ENCODE data around the gene ZMAT5.
A peak's percentile ranks its signal among the peaks of the same experiment; 100 is the strongest.
"Not testable (repeated sequence)": the region's sequence is repeated elsewhere in the genome, so short reads cannot be mapped to it uniquely, and the experiment has no call there.

The ZMAT5 gene

DNA sequence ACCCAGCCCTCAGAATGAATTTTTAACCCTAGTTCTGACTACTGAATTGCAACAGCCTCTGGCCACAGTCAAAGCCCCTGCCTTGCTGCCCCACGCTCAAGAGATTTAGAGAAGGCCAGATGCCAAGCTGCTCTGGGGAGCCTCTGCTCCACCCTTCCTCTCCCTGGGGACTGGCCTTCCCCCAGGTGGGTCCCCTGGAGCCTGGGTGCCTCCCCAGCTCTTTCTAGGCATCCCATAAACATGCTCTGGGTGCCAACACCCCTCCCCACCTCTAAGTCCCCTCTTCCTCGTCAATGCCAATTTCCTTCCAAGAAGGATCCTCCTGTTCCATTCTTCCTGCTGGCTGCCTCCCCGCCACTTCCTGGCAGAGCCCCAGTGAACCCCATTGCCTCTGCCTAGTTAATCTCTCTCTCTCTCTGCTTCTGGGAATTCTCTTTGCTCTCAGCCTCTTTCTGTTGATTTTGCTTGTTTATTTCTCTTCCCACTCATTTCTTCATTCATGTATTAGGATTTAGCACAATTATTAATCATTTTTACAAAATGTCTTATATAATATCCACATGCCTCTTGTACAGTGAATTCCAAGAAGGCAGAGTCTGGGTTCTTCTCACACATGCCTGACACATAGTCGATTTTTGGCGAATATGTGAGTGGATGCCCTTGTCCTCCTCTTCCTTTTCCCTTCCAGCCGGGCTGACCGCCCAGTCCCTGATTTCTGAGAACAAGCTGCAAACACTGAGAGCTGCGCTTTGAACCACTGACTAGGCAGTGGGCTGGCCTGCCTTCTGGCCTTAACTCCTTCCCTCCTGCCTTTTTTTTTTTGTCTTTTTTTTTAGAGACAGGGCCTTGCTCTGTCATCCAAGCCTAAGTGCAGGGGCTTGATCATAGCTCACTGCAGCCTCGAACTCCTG lies 17.9 kb upstream of the ZMAT5 start:
- DNase-seq = no peak

DNA sequence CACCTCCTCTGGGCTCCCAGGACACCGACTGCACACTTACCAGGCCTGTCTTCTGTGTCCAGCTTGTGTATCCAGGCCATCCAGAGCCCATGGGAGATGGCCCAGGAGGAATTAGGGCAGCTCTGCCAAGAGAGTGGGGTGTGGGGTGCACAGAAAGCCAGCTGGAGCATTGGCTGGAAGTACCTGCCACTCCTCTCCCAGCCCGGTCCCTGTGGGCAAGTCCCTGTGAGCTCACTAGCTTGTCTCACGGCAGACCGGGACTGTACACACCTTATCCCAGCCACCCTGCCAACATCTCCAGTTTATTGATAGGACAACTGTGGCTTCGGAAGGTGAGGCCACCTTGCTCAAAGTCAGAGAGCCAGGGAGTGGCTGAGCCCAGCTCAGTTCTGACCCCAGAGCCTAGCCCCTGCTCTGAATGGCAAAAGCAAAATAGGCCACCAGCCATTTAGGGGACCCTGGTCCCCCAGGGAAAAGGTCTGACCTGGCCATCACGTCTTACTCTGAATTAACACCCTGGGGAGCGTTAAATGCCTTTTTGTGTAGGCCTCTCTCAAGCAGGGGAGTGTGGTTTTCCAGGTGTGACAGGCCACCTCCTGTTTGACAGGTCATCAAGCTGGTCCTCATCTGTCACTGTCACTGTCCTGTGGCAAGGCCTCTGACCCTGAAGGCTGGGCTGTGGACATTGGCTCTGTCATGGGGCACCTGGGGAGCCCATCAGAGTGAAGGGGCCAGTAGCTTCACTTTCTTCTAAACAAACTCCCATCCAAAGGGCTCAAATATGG lies 15.4 kb upstream of the ZMAT5 start:
- DNase-seq = no peak

DNA sequence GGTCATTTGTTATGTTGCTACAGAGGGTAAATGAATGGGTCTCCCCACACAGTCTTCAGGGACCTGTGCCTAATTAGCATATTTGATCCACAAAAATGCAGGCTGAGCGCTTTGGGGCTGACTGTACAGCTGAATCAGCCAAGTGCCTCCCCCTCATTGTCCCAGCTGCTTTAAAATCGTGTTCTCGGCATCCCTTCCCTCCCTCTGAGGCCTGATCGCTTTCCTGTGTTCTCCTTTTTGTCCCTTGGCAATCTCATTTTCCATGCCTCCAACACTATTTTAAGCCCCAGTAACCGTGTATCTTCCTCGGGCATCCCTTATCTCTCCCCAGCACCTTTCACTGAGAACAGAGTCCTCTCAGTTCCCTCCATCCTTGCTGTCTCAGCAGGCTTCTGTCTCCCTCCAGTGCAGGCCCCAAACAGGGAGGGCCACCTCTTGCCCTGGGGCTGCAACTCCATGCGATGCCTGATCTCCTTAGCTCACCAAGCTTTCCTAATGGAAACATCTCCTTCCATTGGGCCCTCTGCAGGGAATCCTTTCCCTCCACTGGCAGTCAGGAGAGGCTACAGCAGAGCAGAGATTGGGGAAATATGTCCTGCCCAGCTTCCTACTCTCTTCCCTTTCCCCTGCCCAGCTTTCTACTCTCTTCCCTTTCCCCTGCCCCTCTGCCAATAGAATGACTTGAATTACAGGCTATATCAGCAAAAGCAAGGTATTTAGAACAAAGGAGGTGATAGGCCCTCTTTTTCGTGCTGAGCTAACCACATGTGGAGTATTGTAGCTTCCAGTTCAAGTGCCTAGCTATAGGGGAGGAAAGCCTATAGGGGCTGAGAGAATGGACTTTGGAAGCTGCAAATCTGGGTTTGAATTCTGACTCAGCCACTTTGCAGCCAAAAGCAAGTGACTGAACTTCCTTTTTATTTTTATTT lies 14.2 kb upstream of the ZMAT5 start:
- peak; percentile 52 for DNase-seq

DNA sequence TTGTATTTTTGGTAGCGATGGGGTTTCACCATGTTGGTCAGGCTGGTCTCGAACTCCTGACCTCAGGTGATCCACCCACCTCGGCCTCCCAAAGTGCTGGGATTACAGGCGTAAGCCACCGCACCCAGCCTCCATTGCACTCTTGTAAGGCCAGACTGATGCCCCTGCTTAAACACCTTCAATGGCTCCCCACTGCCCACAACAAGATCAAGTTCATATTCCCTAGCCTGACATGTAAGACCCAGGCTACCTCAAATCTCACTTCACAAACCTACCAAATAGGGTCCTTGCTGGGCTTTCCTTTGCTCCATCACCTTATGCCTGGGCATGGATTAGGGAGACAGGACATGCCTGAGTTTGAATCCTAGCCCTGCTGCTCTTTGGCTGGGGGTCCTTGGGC lies 13.4 kb upstream of the ZMAT5 start:
- no peak for DNase-seq

DNA sequence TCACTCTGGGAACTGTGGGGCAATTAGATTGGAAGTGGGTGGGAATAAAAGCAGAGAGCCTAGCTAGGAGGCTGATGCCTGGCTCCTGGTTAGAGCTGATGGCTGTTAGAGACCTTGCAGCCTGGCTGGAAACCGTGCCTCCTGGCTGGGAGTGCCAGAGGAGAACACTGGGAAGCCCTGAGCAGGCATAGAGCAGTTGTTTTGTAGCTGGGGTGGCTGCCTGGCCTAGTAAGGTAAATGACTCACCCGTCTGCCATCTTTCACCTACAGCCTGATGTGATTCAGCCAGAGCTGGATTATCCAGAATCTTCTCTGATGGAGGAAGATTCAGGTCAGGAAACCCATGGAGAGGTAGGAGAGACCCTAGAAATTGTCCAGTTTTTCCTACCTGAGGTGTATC lies 6.4 kb upstream of the ZMAT5 start:
- no peak for DNase-seq

DNA sequence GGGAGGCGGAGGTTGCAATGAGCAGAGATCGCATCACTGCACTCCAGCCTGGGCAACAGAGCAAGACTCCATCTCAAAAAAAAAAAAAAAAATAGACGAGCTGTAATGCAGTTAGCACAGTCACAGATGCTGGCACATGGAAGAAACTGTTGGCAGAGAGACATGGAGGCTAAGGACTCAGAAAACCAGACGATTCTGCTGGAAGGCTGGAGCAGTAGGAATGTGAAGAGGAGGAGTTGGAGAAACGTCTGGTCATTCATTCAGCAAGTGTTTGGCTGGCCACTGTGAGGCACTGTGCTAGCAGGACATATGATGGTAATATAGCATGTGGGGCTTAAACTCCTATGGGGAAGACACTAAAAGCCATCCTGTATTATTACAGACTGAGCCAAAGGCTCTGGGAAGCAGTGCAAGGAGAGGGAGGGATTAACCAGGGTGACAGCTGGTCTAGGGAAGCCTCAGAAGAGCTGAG lies 5.4 kb upstream of the ZMAT5 start:
- DNase-seq = no peak

DNA sequence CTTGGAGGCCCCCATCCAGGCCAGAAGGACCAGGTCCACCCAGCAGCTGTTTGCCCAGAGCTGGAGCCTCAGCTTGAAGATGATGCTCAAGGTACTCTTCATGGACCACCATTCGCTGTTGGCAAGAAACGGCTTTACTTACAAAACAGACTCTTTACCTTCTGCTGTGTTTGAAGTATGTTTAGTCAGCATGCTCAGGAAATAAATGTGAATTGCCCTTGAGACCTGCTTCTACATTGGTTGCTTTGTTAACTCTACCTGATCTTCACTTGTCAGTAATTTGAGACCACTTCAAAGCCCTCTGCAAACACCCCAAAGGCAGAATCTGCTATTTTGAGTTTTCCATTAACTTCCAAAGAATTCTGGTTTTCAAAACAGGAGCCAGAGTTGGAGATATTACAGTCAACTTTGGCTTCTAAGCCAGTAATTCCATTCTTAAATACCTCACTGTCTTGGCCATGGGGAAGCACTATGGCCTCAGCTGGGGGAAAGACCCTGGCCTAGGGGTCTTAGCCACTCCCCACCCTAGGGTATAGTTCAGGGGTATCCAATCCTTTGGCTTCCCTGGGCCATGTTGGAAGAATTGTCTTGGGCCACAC lies 3.0 kb upstream of the ZMAT5 start:
- no peak for DNase-seq

DNA sequence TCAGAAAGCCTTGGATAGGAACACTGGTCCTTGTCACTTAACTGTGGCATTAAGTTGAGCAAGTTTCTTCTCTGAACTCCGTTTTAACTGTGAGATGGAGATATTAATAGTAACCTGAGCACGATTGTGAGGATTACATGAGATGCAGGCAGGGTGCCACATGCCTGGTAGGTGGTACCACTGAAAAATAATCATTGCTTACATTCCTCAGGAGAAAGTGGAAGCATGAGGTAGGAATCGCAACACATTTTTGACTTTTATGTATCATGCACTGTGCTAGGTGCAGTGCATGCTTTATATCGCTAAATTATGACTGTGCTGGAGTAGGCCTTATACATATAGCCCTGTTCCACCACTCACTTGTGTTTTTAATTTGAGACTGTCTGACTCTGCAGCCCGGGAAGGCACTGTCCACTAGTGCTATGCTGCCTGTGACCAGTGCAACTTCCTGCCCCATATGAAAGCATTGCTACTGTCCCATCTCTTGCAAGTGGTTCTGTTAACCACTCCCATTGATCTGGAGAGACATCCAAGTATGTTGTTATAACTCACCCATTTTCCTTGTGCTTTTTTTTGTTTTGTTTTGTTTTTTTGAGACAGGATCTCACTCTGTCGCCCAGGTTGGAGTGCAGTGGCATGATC lies 1.4 kb upstream of the ZMAT5 start:
- no peak for DNase-seq

DNA sequence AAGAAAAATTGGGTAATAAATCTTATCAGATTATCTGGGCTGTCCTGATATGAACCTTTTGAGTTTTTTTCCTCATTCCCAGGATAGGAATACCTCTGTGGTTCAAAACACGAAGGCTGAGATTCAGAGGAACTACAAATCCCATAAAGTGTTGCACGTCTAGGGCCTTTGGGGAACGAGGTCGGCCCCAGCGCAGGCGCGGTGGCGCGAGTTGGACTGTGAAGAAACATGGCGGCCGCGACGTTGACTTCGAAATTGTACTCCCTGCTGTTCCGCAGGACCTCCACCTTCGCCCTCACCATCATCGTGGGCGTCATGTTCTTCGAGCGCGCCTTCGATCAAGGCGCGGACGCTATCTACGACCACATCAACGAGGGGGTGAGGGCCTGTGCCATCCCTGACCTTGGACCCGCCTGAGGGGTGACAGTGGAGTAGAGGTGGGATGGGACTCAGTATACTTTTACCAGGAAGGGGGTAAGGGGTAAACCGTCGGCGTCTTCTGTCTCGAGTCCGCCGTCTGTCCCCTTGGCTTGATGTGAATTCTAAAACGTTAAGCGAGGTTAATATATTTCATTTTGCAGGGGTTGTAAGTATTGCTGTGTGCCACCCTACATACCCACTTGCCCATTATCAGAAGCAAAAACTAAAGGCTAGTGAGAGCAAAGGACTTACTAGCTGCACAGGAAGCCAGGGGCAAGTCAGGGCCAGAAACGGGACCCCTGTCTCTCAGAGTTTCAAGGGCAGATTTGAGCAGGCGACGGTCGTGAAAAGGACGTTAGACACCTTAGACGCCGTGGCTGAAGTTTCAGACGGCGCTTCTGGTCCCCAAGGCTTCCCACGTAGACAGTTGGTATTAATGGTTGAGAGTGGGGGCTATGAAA lies 604 bp upstream of the ZMAT5 start, which contains the start of gene UQCR10:
UQCR10 (plus strand) TSS at position 199 of the 881 bp plus-strand sequence; CDS start at position 229, 30 bp downstream.
- peak; percentile 85 for DNase-seq

DNA sequence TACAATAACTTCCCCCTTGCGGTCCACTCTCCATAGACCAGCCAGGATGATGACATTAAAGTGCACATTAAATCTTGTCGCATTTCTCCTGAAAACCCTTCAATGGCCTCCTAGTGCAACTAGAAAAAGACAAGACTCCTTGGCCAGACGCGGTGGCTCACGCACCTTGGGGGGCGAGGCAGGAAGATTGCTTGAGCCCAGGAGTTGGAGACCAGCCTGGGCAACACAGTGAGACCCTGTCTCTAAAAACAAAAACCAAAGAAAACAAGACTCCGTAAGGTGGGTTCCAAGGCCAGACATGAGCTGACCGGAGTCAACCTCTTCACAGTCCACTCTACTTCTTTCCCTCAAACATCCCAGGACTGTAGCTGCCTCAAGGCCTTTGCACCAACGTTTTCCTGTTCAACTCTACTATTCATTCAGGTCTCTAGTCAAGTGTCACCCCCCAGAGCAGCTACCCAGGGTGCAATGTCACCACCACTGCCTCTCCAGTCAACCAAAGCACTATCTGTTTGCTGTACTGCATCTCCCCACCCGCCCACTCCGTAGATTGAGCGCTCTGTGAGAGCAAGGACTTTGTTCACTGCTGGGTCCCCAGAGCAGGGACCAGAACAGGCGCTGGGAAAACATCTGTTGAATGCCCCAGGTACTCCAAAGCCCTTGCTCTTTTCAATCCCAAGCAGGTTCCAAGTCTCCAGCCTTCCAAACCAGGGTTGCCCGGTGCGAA lies 739 bp downstream of the ZMAT5 start:
- no peak for DNase-seq

DNA sequence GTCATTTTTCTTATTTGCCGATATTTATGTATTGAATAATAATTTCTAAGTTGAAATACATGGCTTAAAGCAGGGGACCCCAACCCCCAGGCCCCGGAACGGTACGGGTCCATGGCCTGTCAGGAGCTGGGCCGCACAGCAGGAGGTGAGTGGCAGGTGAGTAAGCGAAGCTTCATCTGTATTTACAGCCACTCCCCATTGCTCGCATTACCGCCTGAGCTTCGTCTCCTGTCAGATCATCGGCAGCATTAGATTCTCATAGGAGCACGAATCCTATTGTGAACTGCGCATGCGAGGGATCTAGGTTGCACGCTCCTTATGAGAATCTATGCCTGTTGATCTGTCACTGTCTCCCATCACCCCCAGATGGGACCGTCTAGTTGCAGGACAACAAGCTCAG lies 4.5 kb downstream of the ZMAT5 start:
- no peak for DNase-seq

DNA sequence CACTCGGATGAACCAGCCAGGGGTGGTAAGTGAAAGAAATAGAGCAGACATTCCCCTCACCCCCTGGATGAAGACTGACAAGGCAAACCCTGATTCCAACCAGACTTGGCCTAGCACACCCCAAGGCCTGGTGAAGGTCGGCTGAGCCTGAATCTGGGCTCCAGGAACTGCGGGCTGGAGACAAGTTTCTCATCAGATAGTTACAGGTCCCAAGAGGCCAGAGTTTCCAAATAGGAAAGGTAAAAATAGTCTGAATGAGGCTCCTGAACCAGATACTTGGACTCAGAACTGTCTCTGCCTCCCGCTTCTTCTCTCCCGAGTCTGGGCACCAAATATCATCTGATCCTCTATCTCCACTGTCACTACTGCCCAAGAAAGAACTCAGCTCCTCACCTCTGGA lies 7.8 kb downstream of the ZMAT5 start:
- no peak for DNase-seq

DNA sequence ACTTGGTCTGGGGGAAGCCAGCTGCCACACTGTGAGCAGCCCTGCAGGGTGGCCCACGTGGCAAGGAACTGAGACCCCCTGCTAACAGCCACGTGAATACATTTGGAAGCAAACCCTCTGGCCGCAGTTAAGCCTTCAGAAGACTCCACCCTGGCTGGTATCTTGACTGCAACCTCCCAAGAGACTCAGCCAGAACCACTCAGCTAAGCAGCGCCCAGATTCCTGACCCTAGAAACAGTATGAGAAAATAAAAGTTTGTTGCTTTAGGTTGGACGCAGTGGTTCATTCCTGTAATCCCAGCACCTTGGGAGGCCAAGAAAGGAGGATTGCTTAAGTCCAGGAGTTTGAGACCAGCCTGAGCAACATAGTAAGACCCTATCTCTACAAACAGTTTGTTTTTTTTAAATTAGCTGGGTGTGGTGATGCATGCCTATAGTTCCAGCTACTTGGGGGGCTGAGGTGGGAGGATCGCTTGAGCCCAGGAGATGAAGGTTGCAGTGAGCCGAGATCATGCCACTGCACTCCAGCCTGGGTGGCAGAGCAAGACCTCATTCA lies 8.7 kb downstream of the ZMAT5 start:
- DNase-seq = no peak

DNA sequence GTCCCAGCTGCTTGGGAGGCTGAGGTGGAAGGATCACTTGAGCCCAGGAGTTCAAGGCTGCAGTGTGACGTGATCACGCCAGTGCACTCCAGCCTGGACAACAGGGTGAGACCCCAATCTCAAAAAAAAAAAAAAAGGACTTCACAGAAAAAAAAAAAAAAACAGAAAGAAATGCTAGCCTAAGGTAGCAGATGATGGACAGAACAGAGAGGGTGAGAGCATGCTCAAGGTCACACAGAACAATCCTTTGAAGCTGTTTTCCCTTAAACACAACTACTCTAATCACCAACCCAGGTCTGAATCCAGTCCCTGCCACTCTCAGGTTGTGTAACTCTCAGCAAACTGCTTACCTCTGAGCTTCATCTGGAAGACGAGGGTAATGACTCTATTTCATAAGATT lies 9.7 kb downstream of the ZMAT5 start:
- DNase-seq = no peak

DNA sequence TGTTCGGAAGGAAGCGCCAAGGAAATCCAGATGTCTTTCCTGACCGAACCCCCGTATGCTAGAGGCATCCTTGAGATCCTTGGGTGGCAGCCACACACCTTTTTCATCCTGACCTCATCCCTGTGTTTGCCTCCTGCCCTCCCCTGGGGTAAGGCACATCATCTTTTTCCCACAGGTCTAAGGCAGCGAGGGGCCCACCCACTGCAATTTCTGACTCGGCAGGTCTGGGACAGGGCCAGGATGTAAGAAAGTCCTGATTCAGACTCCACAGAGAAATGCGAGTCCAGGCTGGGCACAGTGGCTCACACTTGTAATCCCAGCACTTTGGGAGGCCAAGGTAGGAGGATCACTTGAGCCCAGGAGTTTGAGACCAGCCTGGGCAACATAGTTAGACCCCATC lies 10.5 kb downstream of the ZMAT5 start:
- DNase-seq = no peak

DNA sequence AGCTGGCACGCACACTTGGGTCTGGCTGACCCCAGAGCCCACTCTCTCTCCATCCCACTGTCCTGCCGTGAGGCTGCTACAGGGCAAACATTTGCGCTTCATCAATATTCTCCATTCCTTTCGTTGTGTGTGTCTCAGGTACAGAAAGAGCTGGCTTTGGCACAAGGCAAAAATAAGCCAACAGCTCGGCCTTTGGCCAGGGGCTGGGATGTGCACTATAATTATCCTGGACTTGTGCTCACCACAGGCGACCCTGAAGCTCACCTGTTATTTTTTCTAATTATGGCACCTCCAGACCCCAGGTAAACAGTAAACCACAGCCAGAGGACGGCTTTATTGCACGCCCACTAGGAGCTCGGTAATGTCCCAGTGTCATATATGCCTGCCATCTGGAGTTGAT lies 10.9 kb downstream of the ZMAT5 start:
- no peak for DNase-seq

DNA sequence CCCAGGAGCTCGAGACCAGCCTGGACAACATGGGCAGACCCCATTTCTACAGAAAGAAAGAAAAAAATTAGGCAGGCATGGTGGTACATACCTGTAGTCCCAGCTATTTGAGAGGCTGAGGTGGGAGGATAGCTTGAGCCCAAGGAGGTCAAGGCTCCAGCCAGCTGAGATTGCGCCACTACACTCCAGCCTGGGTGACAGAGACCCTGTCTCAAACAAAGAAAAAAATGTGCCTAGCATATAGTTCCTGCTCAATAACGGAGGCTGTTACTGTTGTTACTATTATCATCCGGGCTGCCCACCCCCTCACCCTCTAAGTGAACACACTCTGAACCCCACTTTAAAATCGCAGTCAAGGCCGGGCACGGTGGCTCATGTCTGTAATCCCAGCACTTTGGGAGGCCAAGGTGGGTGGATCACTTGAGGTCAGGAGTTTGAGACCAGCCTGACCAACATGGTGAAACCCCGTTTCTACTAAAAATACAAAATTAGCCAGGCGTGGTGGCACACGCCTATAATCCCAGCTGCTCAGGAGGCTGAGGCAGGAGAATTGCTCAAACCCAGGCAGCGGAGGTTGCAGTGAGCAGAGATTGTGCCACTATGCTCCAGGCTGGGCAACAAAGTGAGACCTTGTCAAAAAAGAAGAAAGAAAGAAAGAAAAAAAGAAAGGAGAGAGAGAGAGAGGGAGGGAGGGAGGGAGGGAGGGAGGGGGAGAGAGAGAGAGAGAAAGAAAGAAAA lies 12.0 kb downstream of the ZMAT5 start:
- DNase-seq = not testable (repeated sequence)

DNA sequence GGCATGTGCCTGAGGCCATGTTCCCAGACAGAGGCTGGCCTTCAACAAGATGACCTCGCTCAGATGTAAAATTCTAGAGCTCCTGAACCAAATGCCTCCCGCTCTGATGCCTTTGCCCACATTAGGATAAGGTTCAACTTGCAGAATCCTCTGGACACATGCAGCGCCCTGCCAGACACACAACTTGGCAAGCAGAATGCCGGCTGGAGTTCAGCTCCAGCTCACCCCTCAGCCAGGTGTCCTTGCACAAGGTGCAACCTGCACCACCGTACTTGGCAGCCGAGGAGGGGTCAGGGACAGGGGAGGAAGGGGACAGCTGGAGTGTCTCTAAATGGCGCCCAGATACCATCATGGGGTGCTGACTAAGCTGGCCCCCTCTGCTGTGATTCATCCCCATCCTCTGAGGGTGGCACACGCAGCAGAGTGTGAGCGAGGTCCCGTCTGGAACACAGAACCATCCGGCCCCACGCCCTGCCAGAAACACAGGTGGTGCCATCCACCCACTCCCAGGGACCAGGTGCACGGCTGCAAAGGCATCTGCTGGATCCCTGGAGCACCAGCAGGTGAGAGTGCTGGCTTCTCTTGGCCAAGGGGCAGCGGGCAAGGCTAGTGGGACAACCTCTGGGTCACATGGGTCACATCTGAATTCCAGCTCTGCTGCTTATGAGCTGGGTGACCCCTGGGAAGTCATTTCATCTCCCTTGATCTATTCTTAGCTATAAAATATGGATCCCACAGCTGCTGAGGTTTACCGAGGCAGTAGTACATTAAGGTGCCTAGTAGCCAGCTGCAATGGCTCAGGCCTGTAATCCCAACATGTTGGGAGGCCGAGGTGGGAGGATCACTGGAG lies 12.8 kb downstream of the ZMAT5 start:
- no peak for DNase-seq
